GM19395 (cell line): Measurements from ENCODE around the gene FBLN2.

ENCODE experiments used
- ATAC-seq: cut with Tn5 transposase; IDR thresholded peaks from one replicate; pipeline ENCODE4 v1.9.1; 2021; ENCODE audit warnings: mild to moderate bottlenecking, moderate library complexity; ENCODE audit not compliant: unreplicated experiment

The FBLN2 gene

DNA sequence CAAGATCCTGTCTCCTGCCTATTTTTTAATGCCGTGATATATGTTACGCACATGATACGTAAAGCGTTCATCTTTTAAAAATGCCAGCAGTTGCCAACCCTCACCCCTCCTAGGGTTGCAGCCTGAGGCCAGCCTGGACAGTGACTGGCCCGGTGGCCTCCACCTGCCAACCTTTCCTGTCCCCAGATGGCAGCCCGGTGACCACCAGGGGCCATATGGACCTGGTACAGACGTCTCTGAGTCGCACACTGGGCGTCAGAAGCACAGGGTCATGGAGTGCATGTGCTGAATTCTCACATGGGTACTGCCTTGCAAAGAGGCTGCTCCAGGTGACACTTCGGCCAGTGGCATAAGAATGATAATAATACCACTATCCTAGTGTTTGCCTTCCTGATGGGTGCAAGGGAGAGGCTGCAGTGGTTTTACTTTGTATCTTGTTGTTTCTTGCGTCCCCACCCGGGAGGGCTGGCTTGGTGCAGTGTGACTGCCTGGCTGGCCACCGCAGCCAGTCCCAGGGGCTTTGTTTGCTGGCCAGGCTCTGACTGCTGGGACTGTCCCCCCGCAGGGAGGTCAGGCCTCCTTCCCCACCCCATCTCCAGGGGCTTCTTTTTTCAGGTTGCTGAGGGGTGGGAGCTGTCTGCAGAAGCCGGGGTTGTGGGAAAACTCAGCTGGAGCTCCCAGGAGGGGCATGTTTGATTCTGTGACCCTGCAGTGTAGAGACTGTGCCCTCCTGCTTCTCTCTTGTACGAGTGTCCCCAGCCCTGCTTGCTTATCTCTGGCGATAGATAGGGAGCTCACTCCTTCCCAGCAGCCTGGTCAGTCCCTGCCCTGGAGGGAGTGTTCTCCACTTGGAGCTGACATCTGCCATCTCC, 16.9 kb downstream of the FBLN2 start:
- no peak for ATAC-seq

DNA sequence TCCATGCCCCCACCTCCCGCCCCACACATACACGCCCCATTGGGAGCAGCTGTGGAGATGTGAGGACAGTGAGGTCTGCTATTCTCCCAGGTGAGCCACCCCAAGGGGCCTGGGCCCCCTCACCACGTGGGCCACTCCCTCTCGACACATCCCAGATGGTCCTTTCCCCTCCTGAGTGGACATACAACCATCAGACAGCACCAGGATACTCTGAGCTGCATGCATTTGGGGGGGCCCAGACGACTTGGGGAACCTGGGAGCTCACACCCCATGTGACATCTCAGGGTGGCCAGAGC, 17.5 kb downstream of the FBLN2 start:
- ATAC-seq: no peak

DNA sequence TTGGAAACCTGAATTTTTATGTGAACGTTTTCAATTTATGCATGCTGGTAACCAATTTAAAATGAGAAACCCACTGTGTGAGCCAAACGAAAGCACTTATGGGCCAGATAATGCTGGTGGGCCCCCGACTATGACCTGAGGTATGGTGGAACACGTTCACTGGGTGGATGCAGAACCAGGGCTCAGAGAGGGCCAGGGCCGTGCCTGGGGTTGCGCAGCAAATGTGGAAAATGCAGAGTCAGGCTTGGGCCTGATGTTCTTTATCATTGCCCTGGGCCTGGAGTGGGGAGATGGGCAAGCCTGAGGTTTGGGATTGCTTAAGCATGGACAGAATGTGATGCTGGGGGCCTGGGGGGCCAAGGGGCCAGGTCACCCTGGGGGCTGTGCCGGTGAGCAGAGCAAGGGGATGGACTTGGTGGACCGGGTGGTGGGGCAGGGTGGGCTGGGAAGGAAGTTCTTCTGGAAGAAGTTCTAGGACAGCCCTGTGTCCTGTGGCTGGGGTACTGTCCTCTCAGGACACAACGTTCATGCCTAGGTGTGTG, 17.9 kb downstream of the FBLN2 start:
- no peak for ATAC-seq

DNA sequence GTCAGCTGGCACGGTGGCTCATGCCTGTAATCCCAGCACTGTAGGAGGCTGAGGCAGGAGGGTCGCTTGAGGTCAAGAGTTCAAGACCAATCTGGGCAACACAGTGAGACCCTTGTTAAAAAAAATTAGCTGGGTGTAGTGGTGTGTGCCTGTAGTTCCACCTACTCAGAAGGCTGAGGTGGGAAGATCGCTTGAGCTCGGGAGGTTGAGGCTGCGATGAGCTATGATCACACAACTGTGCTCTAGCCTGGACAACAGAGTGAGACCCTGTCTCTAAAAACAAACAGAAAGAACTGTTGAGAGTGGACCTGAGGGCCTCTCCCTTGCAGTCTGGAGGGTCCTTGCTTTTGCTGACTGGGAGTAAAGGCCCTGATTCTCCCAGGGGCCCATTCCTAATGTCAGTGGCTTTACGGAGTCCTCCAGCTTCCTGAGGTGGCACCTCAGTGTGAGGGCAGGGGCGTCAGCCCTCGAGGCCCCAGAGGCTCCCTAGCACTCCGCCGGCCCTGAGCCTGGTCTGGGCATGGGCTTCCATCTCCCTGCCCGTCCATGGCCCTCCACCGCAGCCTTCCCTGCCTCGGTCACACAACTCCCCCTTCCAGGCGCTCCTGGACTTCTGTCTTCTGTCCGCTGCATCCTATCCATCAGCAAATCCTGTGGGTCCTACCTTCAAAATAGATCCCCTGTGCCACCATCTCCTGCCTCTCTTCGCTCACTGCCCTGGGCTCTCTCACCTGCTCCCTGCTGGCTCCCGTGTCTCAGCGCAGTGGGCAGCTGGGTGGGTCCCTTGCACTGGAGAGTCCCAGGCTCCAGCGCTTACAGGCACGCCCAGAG, 19.0 kb downstream of the FBLN2 start:
- ATAC-seq: no peak

DNA sequence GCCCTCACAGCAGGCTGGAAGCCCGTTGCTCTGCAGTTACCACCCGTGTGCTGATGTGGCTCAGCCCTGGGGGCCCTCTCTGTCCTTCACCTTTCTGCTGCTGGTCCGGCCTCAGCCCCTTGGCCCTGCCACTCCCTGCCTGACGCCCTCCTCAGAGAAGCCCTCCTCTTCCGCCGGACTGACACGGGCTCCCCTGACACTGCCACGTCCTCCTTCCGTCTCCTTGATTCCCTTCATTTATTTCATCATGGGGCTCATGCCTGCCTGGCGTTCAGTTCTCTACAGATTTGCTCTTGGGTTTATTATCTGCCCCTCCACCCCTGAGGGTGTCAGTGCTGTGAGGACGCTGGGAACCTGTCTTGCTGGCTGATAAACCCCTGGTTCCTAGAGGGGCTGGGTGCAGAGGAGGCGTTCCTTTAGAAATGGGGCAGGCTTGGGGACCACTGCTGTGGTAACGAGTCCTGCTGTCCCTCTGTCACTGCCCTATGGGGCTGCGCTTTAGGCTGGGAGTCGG, 19.6 kb downstream of the FBLN2 start:
- ATAC-seq: no peak

DNA sequence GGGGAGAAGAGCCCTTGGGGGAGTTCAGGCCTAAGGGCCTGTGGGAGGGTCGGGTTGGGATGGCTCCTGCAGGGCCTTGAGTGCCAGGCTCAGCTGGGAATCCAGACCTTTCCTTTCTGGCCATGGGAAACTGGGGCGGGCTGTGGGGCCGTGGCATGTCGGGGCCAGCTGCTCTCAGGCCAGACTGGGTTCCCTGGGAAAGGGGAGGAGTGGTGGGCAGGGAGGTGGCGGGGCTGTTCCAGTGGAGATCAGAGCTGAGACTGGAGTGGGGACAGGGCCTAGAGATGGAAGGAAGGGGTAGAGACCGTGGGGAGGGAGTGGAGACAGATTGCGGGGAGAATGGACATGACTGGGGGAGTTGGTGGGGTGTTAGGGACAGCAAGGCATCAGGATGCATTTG, 20.3 kb downstream of the FBLN2 start:
- no peak for ATAC-seq

DNA sequence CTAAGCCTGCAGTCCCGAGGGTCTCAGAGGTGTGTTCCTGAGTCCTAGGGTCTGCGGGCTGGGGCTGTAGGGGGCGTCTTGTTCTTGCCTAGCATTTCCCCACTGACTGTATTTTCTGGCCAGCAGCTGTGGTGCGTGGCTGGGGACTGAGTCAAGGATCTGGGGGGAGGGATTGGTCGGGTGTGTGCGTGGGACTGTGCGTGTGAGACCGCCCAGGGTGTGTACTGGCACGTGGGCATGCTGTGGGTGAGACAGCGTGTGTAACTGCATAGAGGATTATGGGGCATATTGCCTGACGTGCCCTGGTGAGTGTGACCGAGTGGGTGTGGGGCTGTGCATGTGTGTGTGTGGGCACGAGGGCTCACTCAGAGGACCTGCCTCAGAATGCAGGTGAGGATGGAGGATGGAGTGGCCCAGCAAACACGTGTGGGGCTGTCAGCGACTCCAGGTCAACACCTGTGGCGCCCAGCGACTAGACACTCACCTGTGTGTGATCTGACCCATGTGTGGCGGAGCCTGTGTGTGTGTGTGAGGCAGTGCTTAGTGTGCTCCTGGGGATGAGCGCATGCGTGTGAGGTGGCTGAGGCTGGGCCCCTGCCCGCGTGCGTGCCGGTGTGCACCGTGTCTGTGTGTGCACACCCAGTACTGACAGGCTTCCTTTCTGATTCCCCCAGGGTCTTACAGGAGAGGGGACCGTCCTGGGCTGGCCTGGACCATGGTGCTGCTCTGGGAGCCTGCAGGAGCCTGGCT, 20.9 kb downstream of the FBLN2 start:
- no peak for ATAC-seq

DNA sequence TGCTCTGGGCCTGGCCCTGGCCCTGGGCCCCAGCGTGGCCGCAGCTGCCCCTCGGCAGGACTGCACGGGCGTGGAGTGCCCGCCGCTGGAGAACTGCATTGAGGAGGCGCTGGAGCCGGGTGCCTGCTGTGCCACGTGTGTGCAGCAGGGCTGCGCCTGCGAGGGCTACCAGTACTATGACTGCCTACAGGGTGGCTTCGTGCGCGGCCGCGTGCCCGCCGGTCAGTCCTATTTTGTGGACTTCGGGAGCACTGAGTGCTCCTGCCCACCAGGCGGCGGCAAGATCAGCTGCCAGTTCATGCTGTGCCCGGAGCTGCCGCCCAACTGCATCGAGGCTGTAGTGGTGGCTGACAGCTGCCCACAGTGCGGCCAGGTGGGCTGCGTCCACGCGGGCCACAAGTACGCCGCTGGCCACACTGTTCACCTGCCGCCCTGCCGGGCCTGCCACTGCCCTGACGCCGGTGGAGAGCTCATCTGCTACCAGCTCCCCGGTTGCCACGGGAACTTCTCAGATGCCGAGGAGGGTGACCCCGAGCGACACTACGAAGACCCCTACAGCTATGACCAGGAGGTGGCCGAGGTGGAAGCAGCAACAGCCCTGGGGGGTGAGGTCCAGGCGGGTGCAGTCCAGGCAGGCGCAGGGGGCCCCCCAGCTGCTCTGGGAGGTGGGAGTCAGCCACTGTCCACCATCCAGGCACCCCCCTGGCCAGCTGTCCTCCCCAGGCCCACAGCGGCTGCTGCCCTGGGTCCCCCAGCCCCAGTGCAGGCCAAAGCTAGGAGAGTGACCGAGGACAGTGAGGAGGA, 21.7 kb downstream of the FBLN2 start:
- ATAC-seq: no peak

DNA sequence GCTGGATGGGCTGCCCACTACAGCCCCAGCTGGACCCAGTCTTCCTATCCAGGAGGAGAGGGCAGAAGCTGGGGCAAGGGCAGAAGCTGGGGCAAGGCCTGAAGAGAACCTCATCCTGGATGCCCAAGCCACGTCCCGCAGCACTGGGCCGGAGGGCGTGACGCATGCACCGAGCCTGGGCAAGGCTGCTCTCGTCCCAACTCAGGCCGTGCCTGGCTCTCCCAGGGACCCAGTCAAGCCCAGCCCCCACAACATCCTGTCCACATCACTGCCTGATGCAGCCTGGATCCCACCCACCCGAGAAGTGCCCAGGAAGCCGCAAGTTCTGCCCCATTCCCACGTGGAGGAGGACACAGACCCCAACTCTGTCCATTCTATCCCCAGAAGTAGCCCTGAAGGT, 22.3 kb downstream of the FBLN2 start:
- no peak for ATAC-seq

DNA sequence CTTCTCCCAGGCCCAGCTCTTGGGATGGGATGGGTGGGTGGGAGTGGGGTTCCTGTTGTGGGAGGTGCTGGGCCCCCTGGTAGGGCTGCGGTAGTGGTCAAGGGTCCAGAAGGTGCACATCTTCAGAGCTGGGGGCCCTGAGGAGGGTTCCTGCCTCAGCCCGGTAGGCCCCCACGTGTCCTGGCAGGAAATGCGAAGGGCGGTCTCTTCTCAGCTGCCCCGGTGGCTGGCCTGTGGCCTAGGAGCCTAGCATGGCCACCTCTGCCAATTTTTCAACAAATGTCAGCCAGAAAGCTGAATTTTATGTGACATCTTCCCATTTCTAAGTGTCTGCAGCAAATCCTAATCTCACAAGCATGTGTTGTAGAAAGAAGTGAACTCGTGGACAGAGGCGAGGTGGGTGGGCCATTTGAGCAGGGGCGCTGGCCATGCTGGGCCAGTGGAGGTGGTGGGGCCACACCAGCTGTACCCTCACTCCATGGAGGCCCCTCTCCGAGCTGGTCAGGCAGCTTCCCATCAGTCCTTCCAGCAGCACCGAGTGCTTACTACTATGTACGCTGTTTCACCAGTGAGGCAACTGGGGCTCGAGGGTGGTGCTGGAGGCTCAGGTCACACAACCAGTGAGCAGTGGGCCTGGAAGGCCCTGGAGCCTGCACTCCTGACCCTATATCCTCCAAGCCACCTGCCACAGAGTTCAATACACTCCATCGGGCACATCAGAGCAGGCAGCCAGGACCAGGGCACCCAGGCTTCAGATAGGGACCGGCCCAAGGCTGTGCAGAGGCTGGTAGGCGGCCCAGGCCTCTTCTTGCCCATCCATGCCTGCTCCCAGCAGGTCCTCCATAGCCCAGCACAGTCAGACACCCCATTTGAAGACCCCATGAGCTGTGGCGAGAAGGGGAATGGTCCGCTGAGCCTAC, 23.2 kb downstream of the FBLN2 start:
- ATAC-seq: no peak

DNA sequence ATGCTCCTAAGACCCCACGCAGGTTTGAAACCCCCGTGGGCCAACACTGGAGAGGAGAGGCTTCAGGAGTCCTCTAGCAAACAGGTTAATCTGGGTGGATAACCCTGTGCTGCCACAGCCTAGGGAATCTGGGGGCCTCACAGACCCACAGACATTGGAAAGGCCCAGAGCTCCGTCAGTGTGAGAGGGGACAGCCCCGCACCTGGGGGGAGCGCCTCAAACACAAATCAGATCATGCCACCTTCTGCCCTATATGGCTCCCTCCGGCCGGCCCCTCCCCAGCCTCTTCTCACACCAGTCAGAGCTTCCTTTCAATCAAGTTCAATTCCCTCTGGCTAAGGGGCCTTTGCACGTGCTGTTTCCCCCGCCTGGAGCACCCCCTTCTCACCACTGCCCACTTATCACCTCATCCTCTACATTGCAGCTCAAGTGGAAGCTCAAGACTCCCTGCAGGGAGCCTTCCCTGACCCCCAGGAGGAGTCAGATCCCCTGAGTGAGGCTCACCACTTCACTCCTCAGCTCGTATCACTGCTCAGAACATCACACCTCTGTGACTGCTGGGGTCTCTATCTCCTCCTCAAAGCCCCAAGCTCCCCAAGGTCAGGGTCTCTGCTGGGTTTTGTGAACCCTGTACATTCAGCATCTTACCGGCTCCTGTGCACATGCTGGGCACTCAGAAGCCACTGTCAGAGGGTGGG, 24.1 kb downstream of the FBLN2 start:
- ATAC-seq: no peak

DNA sequence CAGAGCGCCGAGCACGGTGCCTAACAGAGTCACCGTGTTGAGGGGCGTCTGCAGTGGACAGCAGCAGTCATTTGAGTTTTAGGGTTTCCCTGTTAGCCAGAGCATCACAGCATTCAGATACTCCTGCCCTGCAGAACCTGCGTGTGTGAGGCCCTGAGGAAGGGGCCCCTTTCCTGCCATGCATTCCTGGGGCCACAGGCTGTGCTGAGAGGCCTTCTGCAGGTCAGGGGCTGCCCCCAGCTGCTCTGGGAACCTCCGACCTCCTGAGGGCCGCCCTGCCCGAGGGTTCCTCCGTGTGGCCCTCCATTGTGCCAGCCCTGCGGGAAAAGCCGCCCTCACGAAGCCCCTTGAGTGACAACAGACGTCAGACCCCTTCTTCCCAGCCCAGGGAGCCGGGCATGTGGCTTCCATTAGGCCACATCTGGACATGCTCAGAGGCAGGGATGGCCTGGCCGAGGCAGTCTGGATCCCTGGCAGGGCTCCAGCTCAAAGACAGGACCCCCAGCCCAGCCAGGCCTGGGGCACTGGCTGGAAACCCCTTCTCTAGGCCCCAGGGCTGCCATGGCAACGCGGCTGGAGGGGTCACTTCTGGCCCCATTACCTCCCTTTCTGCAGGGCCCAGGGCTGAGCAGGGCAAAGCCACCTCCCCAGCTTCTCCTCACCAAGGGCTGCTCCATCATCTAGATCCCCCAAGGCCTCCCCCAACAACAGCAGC, 25.3 kb downstream of the FBLN2 start:
- ATAC-seq: no peak

DNA sequence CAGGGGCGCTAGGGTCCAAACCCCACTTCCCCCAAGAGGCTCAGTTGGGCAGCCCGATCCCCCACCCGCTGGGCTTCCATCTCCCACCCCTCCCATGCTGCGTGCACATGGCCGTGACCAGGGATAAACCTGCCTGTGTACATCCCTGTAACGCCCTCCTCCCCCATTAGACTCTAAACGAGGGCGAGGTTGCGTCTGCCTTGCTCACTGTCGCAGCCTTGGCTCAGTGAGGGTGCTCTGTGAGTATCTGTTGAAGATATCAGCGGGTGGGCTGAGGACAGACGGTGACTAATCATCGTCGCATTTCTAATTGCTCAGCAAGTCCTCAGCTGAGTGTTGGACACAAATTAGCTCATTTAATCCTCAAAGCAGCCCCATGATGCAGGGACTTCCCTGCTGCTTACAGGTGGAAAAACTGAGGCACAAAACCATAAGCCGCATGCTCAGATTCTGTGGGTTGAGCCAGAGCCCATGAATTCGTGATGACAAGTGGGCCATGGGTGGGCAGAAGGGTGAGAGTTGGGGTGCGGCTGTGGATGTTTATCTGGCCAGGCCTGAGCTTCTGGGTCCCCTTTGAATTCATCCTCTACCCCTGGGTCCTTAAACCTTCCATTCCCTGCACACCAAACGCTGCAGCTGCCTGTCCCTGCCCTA, 26.0 kb downstream of the FBLN2 start:
- ATAC-seq: no peak

DNA sequence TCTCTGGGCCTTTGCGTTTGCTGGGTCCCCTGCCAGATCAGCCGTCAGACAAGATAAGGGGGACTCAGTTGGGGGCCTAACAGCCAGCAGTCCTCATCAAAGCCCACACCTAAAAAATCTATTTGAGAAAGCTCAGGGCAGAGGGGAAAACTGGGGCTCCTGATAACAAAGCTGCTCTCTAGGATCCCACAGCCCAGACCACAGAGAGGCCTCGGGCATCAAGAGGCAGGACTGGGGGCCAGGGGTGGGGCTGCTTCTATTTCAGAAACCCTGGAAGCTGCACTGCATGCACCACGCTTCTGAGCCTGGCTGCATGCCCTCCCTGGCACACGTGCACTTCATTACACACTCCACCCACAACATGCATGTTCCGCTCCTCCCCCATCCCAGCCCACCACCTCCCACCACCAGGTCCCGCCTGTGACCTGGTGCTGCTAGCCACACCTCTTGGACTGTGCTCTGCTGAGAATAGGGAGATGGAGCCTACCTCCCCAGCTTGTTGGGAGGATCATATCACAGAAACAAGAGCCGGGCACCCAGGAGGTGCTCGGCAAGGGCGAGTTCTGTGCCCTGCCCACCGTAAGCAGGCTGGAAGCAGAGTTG, 26.6 kb downstream of the FBLN2 start:
- no peak for ATAC-seq

DNA sequence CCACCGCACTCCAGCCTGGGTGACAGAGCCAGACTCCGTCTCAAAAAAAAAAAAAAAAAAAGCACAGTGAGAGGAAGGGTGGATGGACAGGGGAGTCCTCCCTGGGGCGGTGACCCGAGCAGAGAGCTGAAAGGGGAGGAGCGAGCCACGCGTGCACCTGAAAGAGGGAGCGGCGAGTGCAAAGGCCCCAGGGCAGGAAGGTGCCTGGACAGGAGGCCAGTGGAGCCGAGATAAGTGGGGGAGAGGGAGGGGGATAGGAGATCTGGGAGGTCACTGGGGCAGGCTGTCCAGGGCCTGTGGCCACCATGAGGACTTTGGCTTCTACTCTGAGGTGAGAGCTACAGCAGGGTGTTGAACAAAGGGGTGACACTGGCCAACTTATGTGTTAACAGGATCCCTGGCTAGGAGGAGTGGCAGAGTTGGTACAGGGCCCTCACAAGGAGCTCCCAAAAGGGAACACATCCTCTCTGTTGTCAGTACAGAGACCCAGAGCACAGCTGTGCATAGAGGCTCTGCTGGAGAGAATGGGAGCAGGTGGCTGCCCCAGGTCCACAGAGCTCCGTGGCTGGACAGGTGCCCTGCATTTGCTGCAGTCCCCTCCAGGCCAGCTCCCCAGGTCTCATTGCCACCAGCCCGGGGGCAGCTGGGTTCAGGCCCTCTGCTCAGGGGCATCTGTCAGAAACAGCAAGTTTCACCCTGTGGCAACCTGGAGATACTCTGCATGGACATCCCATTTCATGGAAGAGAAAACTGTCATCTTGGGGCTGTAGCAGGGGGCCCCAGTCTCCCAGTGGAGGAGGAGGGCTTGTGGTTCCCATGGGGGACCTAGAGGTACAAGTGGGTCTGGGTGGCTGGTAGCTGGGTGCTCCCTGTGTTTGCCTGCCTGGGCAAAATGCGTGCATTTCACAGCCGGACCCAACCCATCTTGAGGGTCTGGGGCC, 28.5 kb downstream of the FBLN2 start:
- ATAC-seq: no peak

DNA sequence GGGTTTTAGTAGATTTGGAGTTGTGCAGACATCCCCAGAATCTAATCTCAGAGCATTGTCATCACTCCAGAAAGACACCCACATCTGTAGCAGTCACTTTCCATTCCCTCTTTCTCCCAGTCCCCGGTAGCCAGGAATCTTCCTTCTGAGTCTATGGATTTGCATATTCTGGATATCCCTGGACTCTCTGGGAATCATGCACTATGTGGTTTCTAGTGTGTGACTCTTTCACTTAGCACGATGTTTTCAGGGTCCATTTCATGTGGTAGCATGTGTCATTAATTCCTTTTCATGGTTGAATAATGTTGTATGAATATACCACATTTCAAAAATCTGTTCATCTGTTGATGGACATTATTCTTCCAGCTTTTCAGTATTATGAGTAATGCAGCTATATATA, 29.3 kb downstream of the FBLN2 start:
- ATAC-seq: no peak
